Naive thymus-derived CD4-positive, alpha-beta T cell (primary cell): Measurements from ENCODE around the gene PAX8. TPM values are rescaled to one million over a fixed set of nuclear protein-coding genes. Genes with fewer than 3 reads are reported as not detected.

Experiments
- ATAC-seq: fragments of 150-1000 bp; cut with Tn5 transposase; 2 replicates; pipeline ENCODE4 v1.10.0; 2021; ENCODE audit warnings: mild to moderate bottlenecking, moderate library complexity
- CTCF ChIA-PET: fragments of 350-600 bp; sonication (Branson Sonifier 250); formaldehyde crosslinking; loops from one replicate; lab custom pipeline; 2021; ENCODE audit warnings: antibody characterized with exemption; lab: Charles Lee
- POLR2A ChIA-PET: fragments of 350-600 bp; sonication (Branson Sonifier 250); formaldehyde crosslinking; loops from one replicate; lab custom pipeline; 2021; ENCODE audit warnings: antibody characterized with exemption, inconsistent platforms; lab: Charles Lee
- DNase-seq, 9 donors: peaks; one replicate each; pipeline versions ENCODE4 v3.0.0 to v3.0.0-alpha.2; 2020 to 2022; ENCODE audit warnings: mixed read lengths in 1 of 9
- H3K27ac ChIP-seq: one replicate; pipeline ENCODE4 v1.7.0; 2013; ENCODE audit warnings: mild to moderate bottlenecking, low read depth, low read length, moderate library complexity
- H3K27me3 ChIP-seq, 2 donors: one replicate each; pipeline ENCODE4 v1.7.0; 2013; ENCODE audit warnings: low read length in 2 of 2, mild to moderate bottlenecking in 2 of 2, moderate library complexity in 2 of 2; ENCODE audit not compliant: control insufficient read depth in 2 of 2, insufficient read depth in 2 of 2
- H3K36me3 ChIP-seq, 3 experiments: 1 replicate in 2 of 3; 2 replicates in 1 of 3; pipeline ENCODE4 v1.7.0; 2013; ENCODE audit warnings: low read length in 3 of 3, mild to moderate bottlenecking in 3 of 3, moderate library complexity in 1 of 3; ENCODE audit not compliant: insufficient read depth in 3 of 3, control insufficient read depth in 2 of 3
- H3K4me1 ChIP-seq, 2 donors: one replicate each; pipeline ENCODE4 v1.7.0; 2013; ENCODE audit warnings: low read length in 2 of 2, mild to moderate bottlenecking in 2 of 2, moderate library complexity in 1 of 2; ENCODE audit not compliant: control insufficient read depth in 2 of 2, insufficient read depth in 2 of 2
- H3K4me3 ChIP-seq: 2 replicates; pipeline ENCODE4 v1.7.0; 2013; ENCODE audit warnings: mild to moderate bottlenecking, low read length
- H3K9me3 ChIP-seq, 3 experiments: 1 replicate in 2 of 3; 2 replicates in 1 of 3; pipeline ENCODE4 v1.7.0; 2013; ENCODE audit warnings: low read length in 3 of 3; ENCODE audit not compliant: control insufficient read depth in 2 of 3
- H3K27ac Mint-ChIP-seq, 9 donors: one replicate each; pipeline ENCODE4 v1.8.0; 2020 to 2022; ENCODE audit warnings: mixed read lengths in 9 of 9, mild to moderate bottlenecking in 8 of 9, moderate library complexity in 5 of 9, inconsistent platforms in 2 of 9
- H3K27me3 Mint-ChIP-seq, 5 donors: one replicate each; pipeline ENCODE4 v1.8.0; 2021 to 2022; ENCODE audit warnings: mixed read lengths in 5 of 5, mild to moderate bottlenecking in 1 of 5
- H3K36me3 Mint-ChIP-seq, 5 donors: one replicate each; pipeline ENCODE4 v1.8.0; 2020 to 2022; ENCODE audit warnings: mixed read lengths in 5 of 5, mild to moderate bottlenecking in 3 of 5, inconsistent platforms in 1 of 5
- H3K4me1 Mint-ChIP-seq, 7 donors: one replicate each; pipeline ENCODE4 v1.8.0; 2020 to 2022; ENCODE audit warnings: mixed read lengths in 7 of 7, mild to moderate bottlenecking in 3 of 7, inconsistent platforms in 1 of 7
- H3K4me3 Mint-ChIP-seq, 10 donors: one replicate each; pipeline ENCODE4 v1.8.0; 2020 to 2022; ENCODE audit warnings: mild to moderate bottlenecking in 10 of 10, mixed read lengths in 10 of 10, moderate library complexity in 6 of 10, inconsistent platforms in 2 of 10
- H3K9me3 Mint-ChIP-seq, 11 donors: one replicate each; pipeline ENCODE4 v1.8.0; 2020 to 2022; ENCODE audit warnings: mixed read lengths in 11 of 11, mild to moderate bottlenecking in 4 of 11, inconsistent platforms in 1 of 11, moderate library complexity in 1 of 11
- intact Hi-C, 2 donors: fragments of 100-400 bp; cut with micrococcal nuclease; formaldehyde crosslinking; loops; one replicate each; pipeline ENCODE4 v1.15.1; 2023
- polyA plus RNA-seq, 2 donors: library from polyadenylated mRNA; unstranded; fragments of 300-500 nt; fragmentation: Illumina TruSeq; gene quantifications; one replicate each; pipeline ENCODE4 v1.2.3, GENCODE V29; 2021
- total RNA-seq, 6 experiments: library from RNA in 5 of 6; stranded (reverse) in 5 of 6; gene quantifications; 1 replicate in 5 of 6; 2 replicates in 1 of 6; pipeline ENCODE4 v1.2.3 and lab custom pipeline; 2021 to 2026

Gene PAX8
- total and polyA plus RNA-seq, 7 experiments from 2014 or later: 0.09 to 1.5 (median 1.2) TPM

DNA sequence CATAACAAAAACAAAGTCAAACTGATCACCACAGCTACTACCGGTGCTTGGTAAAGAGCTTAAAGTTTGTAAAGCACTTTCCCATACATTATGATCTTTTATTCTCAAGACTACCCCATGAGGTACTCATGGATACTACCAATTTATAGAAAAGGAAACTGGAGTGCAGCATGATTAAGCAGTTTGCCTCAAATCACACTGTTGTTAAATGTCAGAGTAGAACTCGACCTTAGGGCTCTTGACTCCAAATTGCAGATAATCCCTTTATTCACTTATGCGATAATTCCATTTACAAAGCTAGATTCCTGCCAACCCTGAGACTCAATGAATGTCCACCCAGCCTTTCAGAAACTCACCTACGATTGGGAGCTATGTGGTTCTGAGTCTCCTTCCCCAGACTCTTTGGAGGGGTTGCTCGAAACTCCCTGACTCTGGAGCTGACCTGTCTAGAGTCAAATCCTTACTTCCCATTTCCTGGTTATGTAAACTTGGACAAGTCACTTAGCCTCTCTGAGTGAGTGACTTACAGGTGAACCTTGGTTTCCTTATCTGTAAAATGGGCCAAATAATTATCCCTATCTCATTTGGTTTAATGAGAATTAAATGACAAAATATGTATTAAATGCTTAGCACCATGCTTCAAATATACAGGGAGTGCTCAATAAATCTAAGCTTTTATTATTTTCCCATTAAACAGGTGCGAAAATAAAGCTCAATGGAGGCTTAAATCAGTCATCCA lies 57.6 kb downstream of the PAX8 start:
- Mint-ChIP-seq H3K4me3 (no peak overlapping the region), H3K4me1 (peaks cover 14 to 27% (median 21%) of the 10 kb centered on the region in 7 donors), H3K27ac (no peak overlapping the region), H3K27me3 (peaks cover 0 to 5% (median 0%) of the 10 kb centered on the region in 5 donors), H3K9me3 (peaks cover 0 to 2% (median 0%) of the 10 kb centered on the region in 11 donors), H3K36me3 (no peaks in the 10 kb centered on the region)
- H3K27me3 ChIP-seq: no peaks in the 10 kb centered on the region
- intact Hi-C loops: no loop called here
- ATAC-seq (no peak), DNase-seq (no peak)
- no peaks in the 10 kb centered on the region for H3K36me3 ChIP-seq
- peaks cover 0 to 9% of the 10 kb centered on the region in 2 donors for H3K4me1 ChIP-seq
- no peak overlapping the region for H3K4me3 ChIP-seq
- H3K9me3 ChIP-seq: no peaks in the 10 kb centered on the region
- ChIA-PET CTCF (no interaction called here), POLR2A (no interaction called here)
- H3K27ac ChIP-seq: no peak overlapping the region

DNA sequence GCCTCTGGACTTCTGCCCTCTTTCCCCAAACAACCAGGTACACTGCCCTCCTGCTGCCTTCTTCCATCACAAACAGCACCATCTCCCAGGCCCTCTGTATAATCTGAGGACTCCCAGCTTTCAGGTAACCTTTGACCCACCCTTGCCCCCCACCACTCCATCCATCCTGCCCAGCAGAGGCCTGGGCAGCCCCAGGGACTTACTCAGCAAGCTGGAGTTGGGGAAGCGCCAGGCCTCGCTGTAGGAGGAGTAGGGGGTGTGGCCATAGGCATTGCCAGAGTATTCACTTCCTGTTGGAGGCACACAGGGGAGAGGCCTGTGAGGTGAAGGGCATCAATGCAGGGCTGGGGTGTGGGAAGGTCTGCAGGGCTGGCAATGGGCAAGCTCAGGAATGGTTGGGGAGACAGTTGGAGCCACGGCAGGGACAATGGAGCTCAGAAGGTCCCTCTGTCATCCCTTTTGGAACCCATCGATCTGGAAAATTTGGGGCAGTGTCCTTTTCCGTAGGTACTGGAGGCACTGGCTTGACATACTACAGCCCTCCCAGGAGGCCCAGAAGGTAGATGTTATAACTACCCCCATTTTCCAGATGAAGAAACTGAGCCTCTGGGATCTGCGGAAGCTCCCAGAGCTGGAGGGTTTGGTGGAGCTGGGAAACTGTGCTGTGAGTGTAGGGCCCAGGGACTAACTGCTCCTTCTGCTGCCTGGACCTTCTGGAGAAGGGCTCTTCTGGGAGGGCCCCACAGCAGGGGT lies 58.7 kb downstream of the PAX8 start:
- H3K4me1 ChIP-seq: peaks cover 0 to 9% of the 10 kb centered on the region in 2 donors
- no peaks in the 10 kb centered on the region for H3K9me3 ChIP-seq
- H3K27ac ChIP-seq: no peak overlapping the region
- no peak overlapping the region for H3K27ac Mint-ChIP-seq
- ChIA-PET CTCF (no interaction called here), POLR2A (no interaction called here)
- H3K4me3 ChIP-seq: no peak overlapping the region
- no peaks in the 10 kb centered on the region for H3K27me3 ChIP-seq
- H3K9me3 Mint-ChIP-seq: peaks cover 0 to 2% (median 0%) of the 10 kb centered on the region in 11 donors
- intact Hi-C loops: no loop called here
- H3K4me1 Mint-ChIP-seq: peaks cover 14 to 27% (median 21%) of the 10 kb centered on the region in 7 donors
- H3K27me3 Mint-ChIP-seq: peaks cover 0 to 5% (median 0%) of the 10 kb centered on the region in 5 donors
- no peaks in the 10 kb centered on the region for H3K36me3 ChIP-seq
- no peak overlapping the region for H3K4me3 Mint-ChIP-seq
- ATAC-seq (peak; percentile 66), DNase-seq (no peak)
- H3K36me3 Mint-ChIP-seq: no peaks in the 10 kb centered on the region

- H3K36me3 Mint-ChIP-seq: no peaks in the 10 kb centered on the region
- peaks cover 19 to 27% (median 21%) of the 10 kb centered on the region in 7 donors for H3K4me1 Mint-ChIP-seq
- Histone ChIP-seq H3K4me1 (peaks cover 0 to 9% of the 10 kb centered on the region in 2 donors), H3K27ac (no peak overlapping the region), H3K4me3 (no peak overlapping the region), H3K36me3 (no peaks in the 10 kb centered on the region), H3K9me3 (no peaks in the 10 kb centered on the region), H3K27me3 (no peaks in the 10 kb centered on the region)
- H3K27me3 Mint-ChIP-seq: peaks cover 0 to 4% (median 0%) of the 10 kb centered on the region in 5 donors
- DNase-seq: no peak
- POLR2A ChIA-PET: no interaction called here
- CTCF ChIA-PET: no interaction called here
- peaks cover 0 to 2% (median 0%) of the 10 kb centered on the region in 11 donors for H3K9me3 Mint-ChIP-seq
- H3K4me3 Mint-ChIP-seq: no peak overlapping the region
- intact Hi-C loops: no loop called here
- no peak overlapping the region for H3K27ac Mint-ChIP-seq
- no peak for ATAC-seq
These were observed 59.2 kb downstream of the PAX8 start for GRCh38 chr2:113219525-113219888.

GRCh38 chr2:113219092-113219441 lies 59.7 kb downstream of the PAX8 start:
- Histone ChIP-seq H3K27me3 (no peaks in the 10 kb centered on the region), H3K4me1 (peaks cover 0 to 9% of the 10 kb centered on the region in 2 donors), H3K27ac (no peak overlapping the region), H3K9me3 (no peaks in the 10 kb centered on the region), H3K4me3 (no peak overlapping the region), H3K36me3 (no peaks in the 10 kb centered on the region)
- intact Hi-C loops: no loop called here
- ChIA-PET POLR2A (no interaction called here), CTCF (no interaction called here)
- Mint-ChIP-seq H3K36me3 (no peaks in the 10 kb centered on the region), H3K4me3 (no peak overlapping the region), H3K27ac (peak overlapping the region in 1 of 9 donors; percentile 46), H3K27me3 (peaks cover 0 to 2% (median 0%) of the 10 kb centered on the region in 5 donors), H3K4me1 (peaks cover 19 to 27% (median 23%) of the 10 kb centered on the region in 7 donors), H3K9me3 (no peaks in the 10 kb centered on the region)
- DNase-seq (no peak), ATAC-seq (no peak)

GRCh38 chr2:113218283-113219091 lies 60.2 kb downstream of the PAX8 start:
- no peaks in the 10 kb centered on the region for H3K9me3 ChIP-seq
- H3K27ac Mint-ChIP-seq: peak overlapping the region in 3 of 9 donors; percentile 13 to 46 (median 28)
- no peak overlapping the region for H3K4me3 ChIP-seq
- intact Hi-C loops: no loop called here
- peak; percentile 79 for ATAC-seq
- no peak overlapping the region for H3K27ac ChIP-seq
- peak overlapping the region in 2 of 10 donors; percentile 29 to 56 for H3K4me3 Mint-ChIP-seq
- H3K4me1 ChIP-seq: peaks cover 0 to 9% of the 10 kb centered on the region in 2 donors
- H3K36me3 Mint-ChIP-seq: no peaks in the 10 kb centered on the region
- H3K27me3 ChIP-seq: no peaks in the 10 kb centered on the region
- H3K4me1 Mint-ChIP-seq: peaks cover 19 to 27% (median 23%) of the 10 kb centered on the region in 7 donors
- no peaks in the 10 kb centered on the region for H3K36me3 ChIP-seq
- no peak for DNase-seq
- H3K27me3 Mint-ChIP-seq: peaks cover 0 to 2% (median 0%) of the 10 kb centered on the region in 5 donors
- ChIA-PET POLR2A (no interaction called here), CTCF (interaction anchor here (1.5 kb wide), 1 partner anchor 80 kb away, joined by 4 read pairs; no protein-coding TSS in a partner anchor)
- no peaks in the 10 kb centered on the region for H3K9me3 Mint-ChIP-seq

DNA sequence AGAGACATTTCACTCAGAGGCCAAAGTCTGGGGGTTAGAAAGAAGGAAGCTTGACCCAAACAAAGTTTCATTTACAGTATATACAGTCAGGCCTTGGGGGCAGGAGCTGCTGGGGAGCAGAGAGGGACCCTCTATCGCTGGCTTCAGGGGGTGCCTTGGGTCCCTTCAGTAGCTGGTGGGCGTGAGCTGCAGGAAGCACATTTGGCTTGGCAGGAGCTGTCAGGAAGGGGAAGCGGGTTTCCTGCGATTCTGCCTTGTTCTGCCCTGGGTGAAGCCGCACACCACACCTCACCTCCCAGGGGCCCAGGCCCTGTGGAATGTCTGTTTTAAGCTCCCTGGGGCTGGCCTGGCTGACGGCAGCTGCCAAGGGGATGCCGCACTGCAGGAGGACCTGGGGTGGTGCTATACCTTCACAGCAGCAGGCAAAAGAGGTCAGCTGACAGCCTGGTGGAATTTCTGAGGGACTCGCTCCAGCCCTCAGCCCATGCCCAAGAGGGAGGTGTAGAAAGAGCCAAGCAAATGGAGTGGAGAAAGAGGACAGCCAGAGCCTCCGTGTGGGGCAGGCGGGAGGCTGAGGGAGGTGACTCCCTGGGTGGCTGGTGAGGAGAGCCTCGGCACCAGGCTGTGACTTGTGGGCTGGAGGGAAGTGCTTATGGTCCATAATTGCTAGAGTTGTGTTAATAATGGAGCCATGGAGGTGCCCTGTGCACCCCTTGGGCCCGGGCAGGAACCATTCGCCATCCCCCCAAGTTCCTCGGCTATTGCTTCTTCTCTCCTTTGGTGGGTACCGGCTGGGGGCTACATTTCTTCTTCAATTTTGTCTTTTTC lies 61.1 kb downstream of the PAX8 start:
- DNase-seq (no peak), ATAC-seq (peak; percentile 18)
- Histone ChIP-seq H3K4me3 (no peak overlapping the region), H3K27me3 (no peaks in the 10 kb centered on the region), H3K4me1 (peaks cover 0 to 9% of the 10 kb centered on the region in 2 donors), H3K27ac (no peak overlapping the region), H3K9me3 (no peaks in the 10 kb centered on the region), H3K36me3 (no peaks in the 10 kb centered on the region)
- Mint-ChIP-seq H3K4me1 (peaks cover 19 to 29% (median 23%) of the 10 kb centered on the region in 7 donors), H3K9me3 (peaks cover 0 to 2% (median 0%) of the 10 kb centered on the region in 11 donors), H3K27ac (peak overlapping the region in 3 of 9 donors; percentile 40 to 82 (median 55)), H3K27me3 (peaks cover 0 to 2% (median 0%) of the 10 kb centered on the region in 5 donors), H3K4me3 (peak overlapping the region in 5 of 10 donors; percentile 20 to 56 (median 44)), H3K36me3 (no peaks in the 10 kb centered on the region)
- POLR2A ChIA-PET: no interaction called here
- CTCF ChIA-PET: interaction anchor here (1.5 kb wide), 1 partner anchor 79 kb away, joined by 4 read pairs; no protein-coding TSS in a partner anchor
- intact Hi-C loops: no loop called here
